ENCODE measurements around the gene EIF4G1. TPM values are rescaled to one million over a fixed set of nuclear protein-coding genes. Genes with fewer than 3 reads are reported as not detected.

Gene EIF4G1
- total RNA-seq, 4 donors from 2014 or later, result 135 to 453 (median 217) TPM

- no peak overlapping the region for H3K27ac ChIP-seq
- intact Hi-C loops (cut with DNase I; ENCODE audit: low total_unique reads), result no loop called here
- peaks cover 0 to 19% (median 6%) of the 10 kb centered on the region in 4 donors for H3K36me3 ChIP-seq
- no peaks in the 10 kb centered on the region for H3K9me3 ChIP-seq
- no peak for DNase-seq
- TF ChIP-seq EP300 (IDR thresholded peaks at IDR 0.05; ENCODE audit: low read depth) (no peak), CTCF (IDR thresholded peaks at IDR 0.05) (no peak), POLR2AphosphoS5 (IDR thresholded peaks at IDR 0.05) (no peak), POLR2A (IDR thresholded peaks at IDR 0.05) (no peak)
- H3K4me3 ChIP-seq, result no peak overlapping the region
- peaks cover 10 to 18% (median 15%) of the 10 kb centered on the region in 4 donors for H3K4me1 ChIP-seq
- H3K27me3 ChIP-seq, result no peaks in the 10 kb centered on the region
- 86% methylated on average over 5 of the region's 5 CpGs; no CpG with 5 or more reads in 1 of the 2 donors for WGBS, 2 donors (ENCODE audit: low coverage in 1 of 2)
- in situ Hi-C loops (cut with MboI; ENCODE audit: low pct_ligation_motif_present in 1 of 4, low pct_unique_long_range_greater_than_20kb in 1 of 4, low sequenced_read_pairs in 3 of 4), result no loop called here
These were observed 28.9 kb downstream of the EIF4G1 start for GRCh38 chr3:184343200-184343876.

- Histone ChIP-seq H3K27ac (peak overlapping the region in 2 of 4 donors; percentile 70 to 76), H3K36me3 (peaks cover 0 to 19% (median 6%) of the 10 kb centered on the region in 4 donors), H3K9me3 (no peaks in the 10 kb centered on the region), H3K27me3 (no peaks in the 10 kb centered on the region), H3K4me3 (no peak overlapping the region), H3K4me1 (peaks cover 5 to 14% (median 7%) of the 10 kb centered on the region in 4 donors)
- in situ Hi-C loops (cut with MboI; ENCODE audit: low pct_ligation_motif_present in 1 of 4, low pct_unique_long_range_greater_than_20kb in 1 of 4, low sequenced_read_pairs in 3 of 4) (no loop called here), intact Hi-C loops (cut with DNase I; ENCODE audit: low total_unique reads) (no loop called here)
- TF ChIP-seq EP300 (IDR thresholded peaks at IDR 0.05; ENCODE audit: low read depth) (no peak), POLR2AphosphoS5 (IDR thresholded peaks at IDR 0.05) (no peak), CTCF (IDR thresholded peaks at IDR 0.05) (no peak), POLR2A (IDR thresholded peaks at IDR 0.05) (no peak)
- no peak for DNase-seq
- WGBS, 2 donors (ENCODE audit: low coverage in 1 of 2), result 87% methylated on average over 23 of the region's 24 CpGs; no CpG with 5 or more reads in 1 of the 2 donors
These were observed 30.3 kb downstream of the EIF4G1 start for GRCh38 chr3:184344579-184345316.

- no peak overlapping the region for H3K4me3 ChIP-seq
- no peaks in the 10 kb centered on the region for H3K9me3 ChIP-seq
- H3K27ac ChIP-seq, result peak overlapping the region; percentile 53 to 76 (median 70)
- intact Hi-C loops (cut with DNase I; ENCODE audit: low total_unique reads) (no loop called here), in situ Hi-C loops (cut with MboI; ENCODE audit: low pct_ligation_motif_present in 1 of 4, low pct_unique_long_range_greater_than_20kb in 1 of 4, low sequenced_read_pairs in 3 of 4) (no loop called here)
- peak; percentile 86 for DNase-seq
- peaks cover 0 to 19% (median 6%) of the 10 kb centered on the region in 4 donors for H3K36me3 ChIP-seq
- WGBS, 2 donors (ENCODE audit: low coverage in 1 of 2), result 33 to 49% methylated on average over 7 to 14 of the region's 14 CpGs
- peaks cover 5 to 14% (median 7%) of the 10 kb centered on the region in 4 donors for H3K4me1 ChIP-seq
- H3K27me3 ChIP-seq, result no peaks in the 10 kb centered on the region
- peak in 2 of 3 donors; percentile 49 to 53 for TF ChIP-seq POLR2AphosphoS5 (IDR thresholded peaks at IDR 0.05)
- TF ChIP-seq POLR2A (IDR thresholded peaks at IDR 0.05), result no peak
- peak; percentile 43 to 88 (median 53) for TF ChIP-seq CTCF (IDR thresholded peaks at IDR 0.05)
These were observed 31.1 kb downstream of the EIF4G1 start for GRCh38 chr3:184345317-184346144.
